HG03103 (cell line): ENCODE measurements around the gene LSM4.
"Not testable (repeated sequence)": the region's sequence is repeated elsewhere in the genome, so short reads cannot be mapped to it uniquely, and the experiment has no call there.

ENCODE experiments used
- ATAC-seq: cut with Tn5 transposase; IDR thresholded peaks from one replicate; pipeline ENCODE4 v1.9.1; 2021; ENCODE audit warnings: low read depth; ENCODE audit not compliant: unreplicated experiment

LSM4 gene

GRCh38 chr19:18322759-18323460, at the start of gene LSM4:
TSS of gene LSM4 (minus strand) at chr19:18323076. CDS start at chr19:18323020, 56 bp downstream.
- peak; percentile 92 for ATAC-seq

GRCh38 chr19:18368504-18369222, 45.8 kb upstream of the LSM4 start:
- ATAC-seq = no peak

- no peak for ATAC-seq
These were observed 43.2 kb upstream of the LSM4 start for GRCh38 chr19:18366021-18366435.

- no peak for ATAC-seq
These were observed 42.1 kb upstream of the LSM4 start for GRCh38 chr19:18364826-18365528.

- not testable (repeated sequence) for ATAC-seq
These were observed 41.5 kb upstream of the LSM4 start for GRCh38 chr19:18364277-18364825.

GRCh38 chr19:18363787-18364186, 40.9 kb upstream of the LSM4 start:
- no peak for ATAC-seq

- no peak for ATAC-seq
These were observed 40.2 kb upstream of the LSM4 start for GRCh38 chr19:18362934-18363542.

GRCh38 chr19:18361646-18362045, 38.8 kb upstream of the LSM4 start:
- ATAC-seq = no peak

GRCh38 chr19:18357041-18357440, 34.2 kb upstream of the LSM4 start:
- no peak for ATAC-seq

- ATAC-seq = not testable (repeated sequence)
These were observed 31.9 kb upstream of the LSM4 start for GRCh38 chr19:18354743-18355142.

GRCh38 chr19:18353378-18354005, 30.6 kb upstream of the LSM4 start:
- ATAC-seq = no peak

GRCh38 chr19:18351544-18351943, 28.7 kb upstream of the LSM4 start:
- ATAC-seq = no peak

- no peak for ATAC-seq
These were observed 27.6 kb upstream of the LSM4 start for GRCh38 chr19:18350490-18350889.

- no peak for ATAC-seq
These were observed 26.8 kb upstream of the LSM4 start for GRCh38 chr19:18349524-18350128.

GRCh38 chr19:18348818-18349339, 26.0 kb upstream of the LSM4 start:
- not testable (repeated sequence) for ATAC-seq

GRCh38 chr19:18348171-18348570, 25.3 kb upstream of the LSM4 start:
- ATAC-seq = no peak

GRCh38 chr19:18346091-18346490, 23.2 kb upstream of the LSM4 start:
- ATAC-seq = no peak

- no peak for ATAC-seq
These were observed 22.4 kb upstream of the LSM4 start for GRCh38 chr19:18345296-18345695.

GRCh38 chr19:18344582-18344950, 21.7 kb upstream of the LSM4 start:
- no peak for ATAC-seq
